Erythroblast (primary cell): Measurements from ENCODE around the gene PJA2.

Experiments used
- GATA1 ChIP-seq: IDR thresholded peaks from 2 replicates; pipeline ENCODE4 v1.6.1; 2011; ENCODE audit warnings: low read depth, mild to moderate bottlenecking, control low read depth, low read length, moderate library complexity
- POLR2A ChIP-seq: IDR thresholded peaks from 2 replicates; pipeline ENCODE4 v1.6.1; 2011; ENCODE audit warnings: mild to moderate bottlenecking, low read length

- no peak for TF ChIP-seq POLR2A
- TF ChIP-seq GATA1 = no peak
These were observed 35.8 kb downstream of the PJA2 start for GRCh38 chr5:109373932-109374331.
